DMS114 treated with DMSO at 0.1 percent for 48 hours (cell line): Measurements from ENCODE around the gene ADAMTS18.

Experiments used
- DNase-seq: peaks from one replicate; lab custom pipeline; 2025; ENCODE audit not compliant: unreplicated experiment; lab: John Stamatoyannopoulos, UW

ADAMTS18 gene

GRCh38 chr16:77331802-77332586 is 102.8 kb downstream of the ADAMTS18 start:
- DNase-seq: no peak

DNA sequence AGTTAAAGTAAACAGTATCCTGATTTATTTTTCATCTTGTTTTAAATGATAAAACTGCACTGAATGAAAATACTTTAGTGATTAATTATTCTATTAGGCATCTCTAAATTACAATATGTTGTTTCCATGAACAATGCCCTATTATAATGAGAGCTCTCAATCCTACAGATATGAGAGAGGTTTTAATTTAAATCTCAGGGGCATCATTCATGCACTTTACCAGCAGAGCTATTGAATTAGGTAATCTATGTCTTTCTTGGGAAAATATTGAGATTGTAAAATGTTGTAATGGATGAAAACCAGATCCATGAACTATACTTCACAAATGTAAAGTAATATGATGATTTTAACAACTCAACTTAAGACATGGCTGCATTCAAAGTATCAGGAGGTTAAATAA is 103.8 kb downstream of the ADAMTS18 start:
- no peak for DNase-seq

DNA sequence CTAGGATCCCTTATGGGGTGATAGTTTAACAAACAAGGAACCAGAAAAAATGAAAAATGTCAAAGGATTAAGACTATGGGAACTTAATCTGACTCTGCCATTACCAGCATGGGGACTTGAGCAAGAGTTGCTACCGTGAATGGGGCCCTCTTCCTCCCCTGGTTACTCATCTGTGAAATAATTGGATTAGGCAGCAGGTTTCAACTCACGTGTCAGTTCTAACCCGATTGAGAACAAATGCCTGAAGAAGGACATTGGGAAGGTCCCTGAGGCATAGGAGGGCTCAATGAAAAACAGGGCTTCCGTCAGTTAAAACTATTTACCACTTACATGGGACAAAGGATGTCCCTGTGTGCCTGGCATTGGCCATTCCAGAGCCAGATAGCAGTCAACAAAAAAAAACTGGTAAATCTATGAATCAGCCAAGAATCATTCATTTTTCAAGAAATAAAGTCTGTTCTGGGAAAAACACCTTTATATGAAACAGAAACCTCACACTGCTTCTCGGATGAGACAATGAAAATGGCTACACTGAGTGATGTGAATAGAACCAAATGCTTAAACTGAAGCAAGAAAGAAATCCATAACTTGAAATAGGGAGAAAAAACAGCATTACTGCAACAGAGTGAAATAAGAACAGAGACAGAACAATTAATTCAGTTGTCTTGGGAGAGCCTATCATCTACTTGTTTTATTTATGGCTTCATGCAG is 104.3 kb downstream of the ADAMTS18 start:
- DNase-seq: no peak

GRCh38 chr16:77328768-77329167 is 106.1 kb downstream of the ADAMTS18 start:
- no peak for DNase-seq

DNA sequence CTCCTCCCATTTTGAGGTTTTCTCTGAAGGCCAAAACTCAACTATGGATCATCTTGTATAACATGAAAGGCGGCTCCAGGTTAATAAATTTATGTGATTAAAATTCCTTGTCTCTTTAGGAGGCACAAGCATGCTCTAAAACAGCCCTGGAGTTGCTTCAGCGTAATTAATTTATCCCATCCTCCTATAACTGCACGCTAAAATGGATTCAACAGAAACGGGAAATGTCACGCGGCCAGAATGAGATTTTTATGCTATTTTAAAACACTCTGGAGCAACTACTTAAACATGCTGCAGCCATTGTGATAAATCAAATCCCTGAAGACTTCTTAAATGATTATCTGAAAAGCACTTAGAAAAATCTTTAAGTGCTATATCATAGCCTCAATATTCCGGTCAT is 106.6 kb downstream of the ADAMTS18 start:
- no peak for DNase-seq

- no peak for DNase-seq
Observed at GRCh38 chr16:77327717-77328116, 107.1 kb downstream of the ADAMTS18 start.

DNA sequence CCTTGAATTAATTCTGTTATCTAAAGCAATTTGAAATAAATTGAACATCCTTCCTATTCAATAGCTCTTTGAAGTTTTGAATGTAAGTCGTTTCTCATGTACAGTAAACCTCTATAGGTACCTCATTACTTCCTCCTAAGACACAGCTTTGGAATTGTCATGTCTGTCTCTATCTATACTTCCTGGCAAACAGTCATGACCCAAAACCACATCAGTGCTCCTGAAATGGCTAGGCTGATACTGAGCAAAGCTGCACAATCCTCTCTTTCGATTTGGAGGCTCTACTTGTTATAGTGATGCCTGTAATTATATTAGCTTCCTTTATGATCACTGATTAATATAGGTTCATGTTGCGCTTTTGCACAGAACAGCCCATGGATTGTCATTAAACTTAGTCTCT is 110.1 kb downstream of the ADAMTS18 start:
- no peak for DNase-seq

- DNase-seq: no peak
Observed at GRCh38 chr16:77323695-77324094, 111.1 kb downstream of the ADAMTS18 start.

DNA sequence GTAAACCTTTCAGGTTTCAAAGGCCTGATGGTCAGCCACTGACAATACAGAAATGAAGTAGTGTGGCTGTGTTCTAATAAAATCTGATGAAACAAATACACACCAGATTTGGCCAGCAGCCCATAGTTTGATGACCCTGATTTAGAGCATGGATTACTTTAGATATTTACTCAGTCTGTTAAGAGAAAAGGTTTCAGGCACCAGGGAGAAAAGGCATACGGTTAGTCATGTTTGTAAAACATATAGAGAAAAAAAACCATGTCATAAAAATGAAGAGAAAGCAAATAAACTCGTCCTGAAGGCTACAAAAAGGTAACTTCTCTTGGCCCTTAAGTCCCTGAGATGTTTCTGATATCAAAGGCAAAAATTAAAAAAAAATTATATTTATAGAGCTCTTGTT is 112.1 kb downstream of the ADAMTS18 start:
- no peak for DNase-seq

GRCh38 chr16:77317059-77317458 is 117.8 kb downstream of the ADAMTS18 start:
- no peak for DNase-seq

DNA sequence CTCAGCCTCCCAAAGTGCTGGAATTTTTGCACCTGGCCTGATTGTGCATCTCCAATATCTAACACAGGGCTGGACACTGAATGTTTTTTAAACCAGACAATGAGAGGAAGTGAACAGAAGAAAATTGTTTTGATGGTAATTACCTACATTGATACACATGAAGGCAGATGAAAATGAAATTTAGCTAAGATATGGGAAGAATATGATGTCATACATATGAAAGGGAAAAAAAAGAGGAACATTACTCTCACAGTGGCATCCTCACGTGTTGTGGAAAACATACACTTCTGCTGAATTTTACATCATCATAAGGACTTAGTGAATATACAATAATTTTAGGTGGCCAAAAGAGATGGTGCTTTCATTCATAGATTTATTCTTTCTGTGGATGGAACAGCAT is 124.0 kb downstream of the ADAMTS18 start:
- DNase-seq: no peak

DNA sequence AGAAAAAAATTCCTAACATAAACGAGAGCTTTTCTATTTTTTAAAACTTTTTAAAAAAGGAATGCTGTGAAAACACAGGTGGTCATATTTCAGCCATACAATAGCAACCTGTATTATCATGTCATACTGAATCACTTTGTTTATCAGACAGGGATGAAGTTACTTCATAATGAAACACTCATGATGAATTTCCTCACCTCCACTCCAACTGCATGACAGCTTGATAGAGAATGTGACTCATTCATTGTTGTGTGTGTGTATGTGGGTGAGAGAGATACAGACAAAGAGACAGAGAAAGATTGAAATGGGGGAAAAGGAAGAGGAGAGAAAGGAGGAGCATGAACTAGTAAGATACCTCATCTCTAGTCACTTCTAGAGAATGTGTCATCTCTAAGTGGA is 126.7 kb downstream of the ADAMTS18 start:
- DNase-seq: no peak

- no peak for DNase-seq
Observed at GRCh38 chr16:77307426-77308162, 127.2 kb downstream of the ADAMTS18 start.

GRCh38 chr16:77306075-77306474 is 128.8 kb downstream of the ADAMTS18 start:
- DNase-seq: no peak

DNA sequence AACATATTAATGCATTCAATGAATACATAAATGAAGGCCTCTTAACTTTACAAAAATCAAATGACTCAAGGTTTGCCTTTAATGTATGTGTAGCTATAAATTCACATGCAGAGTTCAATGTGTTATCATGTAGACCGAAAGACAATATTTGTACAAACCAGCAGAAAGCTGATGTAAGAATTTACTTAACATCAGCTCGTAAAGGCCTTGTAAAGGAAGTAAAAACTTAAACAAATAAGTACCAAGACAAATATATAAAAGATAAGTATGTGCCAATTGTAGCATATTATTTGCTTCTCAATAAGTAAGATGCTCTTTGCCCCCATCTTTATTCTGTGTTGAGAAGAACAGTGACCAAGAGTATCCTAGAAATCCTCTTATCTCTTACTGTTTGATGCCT is 130.0 kb downstream of the ADAMTS18 start:
- DNase-seq: no peak

GRCh38 chr16:77304134-77304533 is 130.7 kb downstream of the ADAMTS18 start:
- no peak for DNase-seq

DNA sequence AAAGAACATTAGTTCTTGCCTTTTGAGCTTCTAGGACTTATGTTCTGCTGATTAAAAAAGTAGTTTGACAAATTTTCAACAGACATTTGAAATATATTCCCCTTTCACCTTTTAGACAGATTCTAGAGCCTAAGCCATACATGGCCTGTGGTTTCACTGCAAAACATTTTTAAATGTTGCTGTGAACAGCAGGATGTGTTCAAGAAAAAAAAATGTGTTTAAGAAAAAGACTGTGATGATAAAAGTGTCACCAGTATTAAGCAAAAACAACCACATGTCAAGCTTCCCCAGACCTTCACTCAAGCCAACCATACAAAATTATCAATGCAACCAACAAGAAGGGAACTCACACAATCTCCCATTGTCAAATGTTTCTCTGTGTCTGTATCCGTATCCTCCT is 132.2 kb downstream of the ADAMTS18 start:
- no peak for DNase-seq

DNA sequence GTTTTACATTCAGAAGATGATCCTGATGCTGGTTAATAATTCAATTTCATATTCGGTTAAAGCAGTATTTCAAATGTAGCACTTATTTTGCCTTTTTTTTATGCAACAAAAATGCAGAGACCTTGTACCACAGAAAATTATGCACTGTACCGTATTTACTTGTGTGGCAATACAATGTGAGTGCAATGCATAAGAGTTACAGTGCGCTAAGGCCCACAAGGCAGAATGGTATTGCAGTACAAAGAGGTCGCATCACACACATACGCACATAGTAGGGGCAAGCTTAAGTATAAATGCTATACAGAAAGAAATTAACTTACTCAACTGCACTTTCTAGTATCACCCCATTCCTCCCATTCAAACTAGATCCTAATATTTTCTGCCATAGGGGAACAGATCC is 132.6 kb downstream of the ADAMTS18 start:
- no peak for DNase-seq

- no peak for DNase-seq
Observed at GRCh38 chr16:77300256-77300655, 134.6 kb downstream of the ADAMTS18 start.

DNA sequence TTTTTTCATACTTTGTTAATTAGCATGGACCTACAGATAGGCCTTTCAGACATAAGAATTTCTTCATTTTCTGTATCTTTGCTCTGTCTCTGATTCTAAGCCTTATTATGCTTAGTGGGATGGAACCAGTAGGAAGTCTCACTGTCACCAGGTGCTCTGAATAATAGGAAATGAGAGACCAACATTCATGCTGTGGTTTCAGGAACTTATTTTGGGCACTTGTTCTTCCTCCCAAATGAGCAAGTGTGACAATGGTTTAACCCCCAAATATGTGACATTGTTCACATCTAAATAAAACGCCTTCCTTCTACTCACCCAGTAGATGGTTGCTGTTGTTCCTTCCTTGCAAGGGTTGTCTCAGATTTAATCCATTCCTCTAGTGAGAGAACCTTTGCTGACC is 135.4 kb downstream of the ADAMTS18 start:
- no peak for DNase-seq

- no peak for DNase-seq
Observed at GRCh38 chr16:77298418-77299360, 136.1 kb downstream of the ADAMTS18 start.
